HG03378 (cell line): ENCODE results near the gene ENGASE.

ENCODE experiments used
- ATAC-seq: cut with Tn5 transposase; IDR thresholded peaks from one replicate; pipeline ENCODE4 v1.9.1; 2021; ENCODE audit warnings: mild to moderate bottlenecking, moderate library complexity; ENCODE audit not compliant: unreplicated experiment

The ENGASE gene

DNA sequence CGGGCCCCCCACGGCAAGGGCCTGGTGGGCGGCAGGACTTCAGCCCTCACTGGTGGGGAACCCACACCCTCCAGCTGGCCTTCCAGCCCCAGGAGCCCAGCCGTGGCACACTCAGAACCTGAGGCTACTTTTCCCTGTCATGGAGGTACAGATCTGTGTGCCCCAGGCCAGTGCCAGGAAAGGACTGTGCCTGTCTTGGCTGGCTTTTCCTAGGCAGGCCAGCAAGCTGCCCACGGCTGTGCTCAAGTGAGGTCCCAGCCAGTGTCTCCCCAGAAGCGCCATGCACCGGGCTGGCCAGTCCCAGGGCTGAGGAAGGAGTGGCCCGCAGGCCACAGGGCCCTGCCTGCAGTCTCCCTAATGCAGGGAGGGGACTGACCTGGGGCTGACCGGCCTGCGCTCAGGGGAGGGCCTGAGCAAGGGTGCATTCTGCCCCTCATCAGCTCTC, 16.6 kb downstream of the ENGASE start:
- no peak for ATAC-seq

DNA sequence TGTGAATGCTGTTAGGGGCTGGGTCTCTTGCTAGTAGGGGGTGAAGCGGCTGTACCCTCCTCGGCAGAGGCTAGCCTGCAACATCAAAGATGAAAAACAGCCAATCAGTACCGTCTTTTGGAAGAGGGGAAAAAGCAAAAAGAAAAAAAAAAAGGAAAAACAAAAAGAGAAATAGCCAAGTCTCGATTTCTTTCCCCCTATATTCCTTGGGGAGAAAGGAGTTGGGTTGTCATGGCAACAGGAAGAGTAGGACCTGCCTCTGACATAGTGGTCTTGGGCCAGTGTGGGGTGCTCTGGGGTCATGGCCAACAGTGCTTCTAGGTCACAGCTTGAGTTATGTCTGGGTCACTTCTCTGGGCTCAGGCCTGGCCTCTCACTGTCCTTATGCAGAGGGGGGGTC, 17.9 kb downstream of the ENGASE start:
- ATAC-seq = no peak

DNA sequence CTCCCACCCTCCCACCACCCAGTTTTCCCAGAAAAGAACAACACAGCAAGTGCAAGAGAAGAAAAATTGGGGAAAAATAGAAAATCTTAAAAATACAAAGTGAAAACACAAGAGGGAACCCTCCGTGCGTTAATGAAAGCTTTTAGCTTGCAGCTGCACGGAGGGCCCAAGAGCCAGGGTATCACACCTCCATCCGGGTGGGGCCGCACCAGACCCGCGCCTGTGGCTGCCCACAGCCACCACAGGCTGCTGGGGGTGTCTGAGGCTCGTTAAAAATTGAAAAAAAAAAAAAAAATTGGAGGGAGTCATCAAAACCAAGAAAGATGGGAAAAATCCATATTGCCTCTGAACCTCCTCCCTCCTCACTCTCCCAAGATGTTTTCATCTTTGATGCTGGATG, 18.6 kb downstream of the ENGASE start:
- ATAC-seq = no peak

DNA sequence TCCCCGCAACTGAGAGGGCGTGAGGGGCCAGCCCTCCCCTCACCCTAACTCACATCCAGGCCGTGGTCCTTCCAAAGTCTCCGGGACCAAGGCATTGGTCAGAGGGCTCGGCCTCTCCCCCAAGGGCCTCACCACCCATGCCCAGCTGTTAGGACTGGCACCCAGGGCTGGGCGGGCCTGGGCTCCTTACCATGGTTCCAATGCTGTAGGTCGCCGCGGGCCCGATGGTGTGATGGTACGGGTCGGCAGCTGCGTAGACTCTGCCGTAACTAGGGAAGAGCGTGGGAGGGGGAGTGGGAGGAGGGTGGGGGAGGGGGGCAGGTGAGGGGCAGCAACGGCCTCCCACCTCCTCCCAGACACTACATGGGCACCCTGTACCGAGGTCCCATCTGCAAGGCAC, 19.6 kb downstream of the ENGASE start:
- ATAC-seq = no peak

DNA sequence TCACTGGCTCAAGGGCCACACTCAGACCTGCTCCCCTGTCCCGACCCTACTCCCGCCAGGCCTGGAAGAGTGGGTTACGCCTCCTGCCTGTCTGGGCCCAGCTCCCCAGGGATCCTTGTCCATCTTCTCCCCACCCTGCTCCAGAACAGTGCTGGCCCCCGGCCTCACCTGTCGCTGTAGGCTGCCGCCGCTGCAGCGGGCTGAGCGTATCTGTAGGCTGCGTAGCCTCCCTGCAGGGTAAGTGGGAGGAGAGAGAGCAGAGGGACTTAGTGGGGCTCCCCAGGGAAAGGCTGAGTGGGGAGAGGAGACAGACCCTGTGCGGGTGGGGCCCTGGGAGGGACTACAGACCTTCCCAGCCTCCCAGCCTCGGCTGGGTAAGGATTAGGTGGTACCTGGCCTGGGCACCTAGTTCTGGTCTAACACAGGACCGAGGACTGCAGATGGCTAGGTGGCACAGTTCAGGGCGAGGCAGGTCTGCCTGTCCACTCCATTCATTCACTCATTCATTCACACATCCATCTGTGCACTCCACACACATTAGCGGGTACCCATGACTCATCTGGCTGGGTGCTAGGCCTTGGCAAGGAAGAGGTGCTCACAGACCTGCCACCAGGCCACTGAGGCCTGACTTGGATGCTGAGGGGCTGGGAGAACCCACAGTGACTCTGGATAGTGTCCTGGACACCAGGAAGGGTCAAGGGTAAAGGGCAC, 20.9 kb downstream of the ENGASE start:
- no peak for ATAC-seq

DNA sequence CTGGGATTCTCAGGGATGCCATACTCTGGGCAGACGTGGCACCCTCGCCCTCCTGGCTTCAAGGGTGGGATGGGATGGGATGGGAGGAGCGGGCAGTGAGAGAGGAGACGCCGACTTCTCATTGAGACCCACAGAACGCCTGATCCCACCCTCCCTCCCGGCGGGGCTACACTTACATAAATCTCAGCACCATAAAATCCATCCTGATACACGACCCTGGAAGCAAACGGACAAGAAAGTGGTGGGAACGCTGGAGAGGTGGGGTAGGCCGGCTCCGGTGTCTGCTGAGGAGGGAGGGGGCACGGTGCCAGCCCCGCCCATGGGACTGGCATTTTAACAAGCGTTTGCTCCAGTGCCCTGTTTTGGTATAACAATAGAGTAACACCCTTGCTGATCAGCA, 21.9 kb downstream of the ENGASE start:
- no peak for ATAC-seq

DNA sequence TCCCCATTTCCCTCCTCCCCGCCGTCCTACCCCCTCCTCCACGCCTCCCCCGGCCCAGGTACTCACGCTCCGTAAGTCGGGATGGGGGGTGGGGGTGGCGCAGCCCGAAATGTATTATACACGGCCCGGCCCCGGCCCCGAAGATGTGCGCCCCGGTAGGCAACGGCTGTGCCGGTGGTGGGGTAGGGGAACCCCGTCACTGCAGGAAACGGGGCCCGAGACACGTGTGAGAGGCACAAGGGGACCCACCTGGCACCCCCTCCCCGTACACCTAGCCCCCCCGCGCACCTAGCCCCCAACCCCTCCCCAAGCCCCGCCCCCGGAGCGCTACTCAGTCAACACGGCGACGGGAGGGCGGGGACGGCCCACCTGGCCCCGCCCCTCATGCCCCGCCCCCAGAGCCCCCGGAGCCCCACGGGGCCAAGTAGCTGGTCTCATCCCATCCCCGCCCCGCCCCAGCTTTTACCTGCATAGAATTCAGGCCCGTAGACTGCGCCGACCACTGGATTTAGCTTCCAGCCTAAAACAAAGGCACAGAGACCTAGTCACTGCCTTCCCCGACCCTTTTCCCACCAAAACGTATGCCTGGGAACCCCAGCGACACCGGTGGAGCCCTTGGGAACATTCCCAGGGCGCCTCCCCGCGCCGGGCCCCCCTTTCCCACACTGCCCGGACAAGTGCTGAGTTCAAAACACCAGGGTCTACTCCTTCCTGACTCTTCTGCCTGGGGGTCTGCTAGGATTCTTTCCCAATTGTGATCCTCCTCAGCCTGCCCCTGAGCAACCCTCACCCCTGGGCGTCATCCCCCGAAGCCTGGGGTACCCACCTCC, 22.8 kb downstream of the ENGASE start:
- ATAC-seq = no peak

DNA sequence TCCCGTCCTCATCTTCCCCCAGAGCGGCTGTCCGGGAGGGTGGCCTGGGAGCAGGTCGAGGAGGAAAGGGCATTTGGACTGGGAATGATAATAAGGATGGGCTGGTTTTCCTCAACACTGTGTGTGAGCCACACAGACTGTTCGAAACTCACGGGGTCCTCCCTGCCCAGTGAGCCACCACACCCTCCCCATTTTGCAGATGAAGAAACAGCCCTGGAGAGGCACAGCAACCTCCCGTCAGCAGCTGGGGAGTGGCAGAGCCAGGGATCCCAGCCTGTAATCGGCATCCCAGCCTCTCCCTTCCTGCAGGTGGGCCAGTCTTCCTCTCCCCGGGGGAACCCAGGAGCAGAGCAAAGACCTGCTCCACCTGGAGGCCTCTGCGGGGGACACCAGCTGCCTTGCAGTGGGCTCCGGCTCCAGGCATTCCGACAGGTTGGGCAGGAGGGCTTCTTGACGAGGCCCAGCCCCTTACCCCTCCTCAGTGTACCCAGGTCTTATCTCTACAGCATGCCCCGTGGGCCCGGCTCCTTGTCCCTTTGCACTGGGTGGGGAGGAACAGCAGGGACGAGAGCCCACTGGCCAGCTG, 23.8 kb downstream of the ENGASE start:
- no peak for ATAC-seq

DNA sequence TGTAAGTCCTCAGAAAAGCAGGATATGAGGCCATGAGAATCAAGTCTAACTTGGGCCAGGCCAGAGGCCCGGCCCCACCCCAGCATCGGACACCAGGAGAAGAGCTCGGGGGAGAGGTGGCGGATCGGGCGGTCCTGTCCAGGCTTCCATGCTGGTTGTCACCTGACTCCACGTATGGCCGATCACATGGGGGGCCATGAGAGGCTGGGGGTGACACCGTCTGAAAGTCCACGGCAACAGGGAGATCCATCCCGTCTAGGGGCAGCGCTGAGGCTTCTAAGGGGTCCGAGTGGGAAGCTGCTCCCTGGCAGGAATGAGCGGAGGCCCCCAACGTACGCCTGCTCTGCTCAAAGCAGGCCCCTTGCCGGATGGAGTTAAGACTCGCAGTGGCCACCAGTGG, 25.8 kb downstream of the ENGASE start:
- ATAC-seq = no peak

DNA sequence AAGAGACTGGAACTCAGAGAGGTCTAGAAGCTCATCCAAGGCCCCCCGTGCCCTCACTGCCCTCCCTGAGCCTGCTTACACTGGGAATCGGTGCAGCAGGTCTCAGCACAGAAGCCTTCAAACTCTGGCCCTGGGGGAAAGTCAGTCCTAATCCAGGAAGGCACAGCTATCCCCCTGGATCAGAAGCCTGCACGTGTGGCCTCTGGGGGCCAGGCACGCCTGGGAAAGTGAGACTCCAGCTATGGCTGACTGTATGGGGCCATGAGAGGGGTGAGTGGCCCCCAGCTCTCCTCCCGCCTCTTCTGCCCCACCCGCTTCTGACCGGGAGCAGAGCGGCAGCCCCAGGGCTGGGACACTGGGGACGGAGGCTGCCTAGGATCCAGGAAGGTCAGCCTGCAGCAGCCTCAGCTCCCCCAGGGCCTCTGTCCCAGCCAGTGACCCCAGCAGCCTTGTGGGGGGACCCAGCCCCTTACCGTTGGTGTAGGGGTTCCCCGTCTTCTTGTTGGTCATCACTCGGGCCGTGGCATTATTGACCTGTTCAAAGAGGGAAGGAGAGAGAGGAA, 26.6 kb downstream of the ENGASE start:
- ATAC-seq = no peak

DNA sequence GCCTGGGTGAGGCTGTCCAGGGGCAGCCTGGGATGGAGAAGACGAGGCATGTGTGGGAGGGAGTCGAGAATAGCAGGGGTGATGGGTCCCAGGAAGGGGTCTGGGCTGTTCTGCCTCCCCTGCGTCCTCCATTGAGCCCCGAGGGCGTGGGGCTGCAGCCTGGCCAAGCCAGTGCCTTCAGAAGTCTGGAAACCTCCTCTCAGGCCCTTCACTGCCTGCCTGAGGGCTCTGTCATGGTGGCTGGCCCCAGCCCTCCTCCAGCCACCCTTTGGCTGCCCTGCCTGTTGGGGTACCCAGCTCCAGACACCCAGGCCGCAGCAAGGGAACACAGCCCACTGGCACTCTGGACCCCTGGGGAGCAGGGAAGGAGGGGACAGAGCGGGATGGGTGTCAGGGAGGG, 27.6 kb downstream of the ENGASE start:
- no peak for ATAC-seq

DNA sequence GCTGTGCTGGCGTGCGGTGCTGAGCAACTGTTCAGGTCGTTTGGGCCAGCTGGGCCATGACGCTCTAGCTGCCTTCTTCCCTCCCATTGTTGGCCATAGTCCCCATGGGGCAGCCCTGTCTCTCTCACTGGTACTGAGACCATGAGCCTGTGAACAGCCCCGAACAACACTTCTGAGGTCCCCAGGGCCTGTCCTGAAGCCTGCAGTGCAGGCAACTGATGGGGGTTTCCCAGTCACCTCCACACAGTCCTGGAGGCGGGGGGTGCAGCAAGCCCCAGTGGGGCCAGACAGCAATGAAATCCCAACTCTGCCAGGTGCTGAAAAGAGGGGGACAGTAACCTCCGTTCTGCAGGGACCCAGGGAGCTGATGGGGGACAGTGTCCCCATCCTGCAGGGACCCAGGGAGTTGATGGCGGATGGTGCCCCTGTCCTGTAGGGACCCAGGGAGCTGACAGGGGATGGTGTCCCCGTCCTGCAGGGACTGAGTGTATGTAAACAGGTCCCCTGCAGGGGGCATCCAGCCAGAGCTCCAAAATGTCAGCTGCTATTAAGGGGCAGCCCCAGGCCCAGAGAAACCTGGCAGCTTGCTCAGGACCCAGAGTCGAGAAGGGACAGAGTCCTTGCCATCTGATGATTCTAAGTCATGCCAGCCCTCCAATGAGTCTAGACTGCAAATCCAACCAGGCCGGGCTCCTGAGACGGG, 30.4 kb downstream of the ENGASE start:
- ATAC-seq = no peak

DNA sequence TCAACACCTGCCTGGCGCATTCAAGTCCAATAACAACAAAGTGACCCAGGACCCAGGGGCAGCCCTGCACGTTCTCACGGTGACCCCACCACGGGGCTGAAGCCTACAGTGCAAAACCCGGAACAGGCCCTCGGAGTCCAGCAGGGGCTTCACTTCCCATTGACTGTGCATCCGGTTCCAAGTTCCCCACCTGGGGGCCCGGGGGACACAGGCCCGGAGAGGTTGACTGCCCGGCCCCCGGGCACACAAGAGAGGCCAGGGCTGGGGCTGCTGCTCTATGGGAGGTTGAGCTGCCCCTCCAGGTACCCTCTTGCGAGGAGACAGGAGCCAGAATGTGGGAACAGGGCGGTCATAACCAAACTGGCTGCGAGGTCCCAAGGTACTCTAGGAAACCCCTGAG, 31.3 kb downstream of the ENGASE start:
- ATAC-seq = no peak

DNA sequence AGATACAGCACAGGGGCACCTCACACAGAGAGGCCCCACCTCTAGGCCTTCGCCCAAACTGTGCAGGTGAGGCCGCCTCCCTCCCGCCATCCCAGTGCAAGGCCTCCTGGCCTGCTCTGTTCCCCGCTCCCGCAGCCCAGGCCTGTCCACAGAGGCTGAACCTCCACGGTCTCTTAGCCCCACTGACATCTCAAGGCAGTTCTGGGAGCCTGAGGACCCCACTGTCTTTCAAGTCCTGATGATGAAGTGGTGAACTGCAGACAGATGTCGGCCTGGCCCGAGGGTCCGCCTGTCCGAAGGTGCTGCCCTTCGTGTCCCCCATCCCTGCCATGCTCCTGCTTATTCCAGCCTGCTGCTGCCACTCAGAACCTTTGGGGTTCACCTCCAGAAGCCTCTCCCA, 32.3 kb downstream of the ENGASE start:
- ATAC-seq = no peak

DNA sequence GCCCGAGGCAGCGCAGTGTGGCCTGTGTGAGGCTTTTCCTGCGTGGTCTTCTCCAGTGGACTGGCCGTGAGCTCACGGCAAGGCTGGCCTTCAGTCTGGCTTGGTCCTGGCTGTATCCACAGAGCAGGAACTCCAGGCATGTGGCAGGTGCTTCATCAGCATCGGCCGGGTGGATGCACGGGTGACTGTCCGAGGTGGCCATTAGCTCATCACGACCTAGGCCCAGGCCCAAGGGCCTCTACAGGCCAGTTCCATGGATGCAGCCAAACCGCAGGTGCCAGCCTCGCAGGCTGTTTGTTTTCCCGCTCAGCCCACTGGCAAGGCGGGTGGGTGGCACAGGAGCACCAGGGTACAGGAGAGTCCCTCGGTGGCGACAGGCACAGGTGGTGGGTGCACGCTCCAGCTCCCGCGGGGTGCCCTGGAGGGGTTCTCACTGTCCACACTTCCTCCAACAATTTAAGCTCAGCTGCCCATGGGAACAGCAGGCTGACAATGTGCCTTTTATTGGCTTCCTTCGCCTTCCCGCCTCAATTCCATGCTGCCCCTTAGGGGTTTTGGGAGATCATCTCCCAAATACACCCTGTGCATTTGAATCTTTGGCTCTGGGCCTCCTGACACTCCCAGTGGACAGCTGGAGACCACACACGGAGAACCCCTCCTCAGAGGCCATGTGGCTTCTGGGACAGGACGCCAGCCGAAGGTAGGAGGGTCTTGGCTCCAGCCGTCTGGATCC, 33.0 kb downstream of the ENGASE start:
- no peak for ATAC-seq

DNA sequence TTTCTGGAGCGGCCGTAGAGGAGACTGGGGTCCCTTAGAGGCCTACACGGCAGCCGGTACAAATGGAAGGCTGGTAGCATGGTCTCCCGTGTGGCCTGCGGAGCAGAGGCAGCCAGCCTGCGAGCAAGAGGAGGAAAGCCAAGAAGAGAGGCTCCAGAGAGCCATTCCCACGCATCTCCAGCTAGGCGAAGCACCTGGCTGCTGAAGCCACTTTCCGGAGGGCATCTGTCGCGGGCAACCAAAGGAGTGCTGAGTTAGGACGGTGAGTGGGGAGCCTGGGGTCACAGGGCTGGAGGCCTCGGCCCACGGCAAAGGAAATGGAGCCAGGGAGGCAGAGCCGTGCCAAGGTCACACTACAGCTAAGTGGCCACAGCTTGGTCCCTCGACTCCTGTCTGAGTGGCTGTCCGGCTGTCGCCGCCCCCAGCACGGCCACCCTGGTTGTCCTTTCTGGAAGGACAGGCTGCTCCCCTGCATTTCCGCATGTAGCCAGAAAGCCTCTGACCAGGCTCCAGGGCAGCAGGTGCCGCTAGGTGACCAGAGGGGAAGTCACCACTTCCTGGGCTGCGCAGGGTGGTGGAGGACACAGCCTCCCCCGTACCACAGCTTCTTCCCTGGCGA, 33.7 kb downstream of the ENGASE start:
- no peak for ATAC-seq

DNA sequence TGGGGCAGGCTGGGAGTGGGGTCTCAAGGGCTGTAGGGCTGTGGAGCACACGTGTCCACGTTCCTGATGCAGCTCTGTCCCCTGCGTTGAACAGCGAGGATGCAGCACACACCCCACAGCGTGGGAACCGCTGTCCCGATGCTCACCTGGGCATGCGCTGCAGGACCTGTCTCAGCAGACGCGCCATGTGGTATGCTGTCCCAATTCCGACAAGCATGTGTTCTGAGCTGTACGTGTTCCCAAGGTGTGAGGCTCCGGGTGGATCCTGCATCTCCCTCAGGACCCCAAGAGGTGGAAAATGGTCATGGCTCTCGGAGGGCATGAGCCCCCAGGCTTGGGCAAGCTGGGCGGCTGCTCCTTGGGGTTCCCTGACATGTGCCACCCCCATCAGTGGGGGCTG, 34.2 kb downstream of the ENGASE start:
- ATAC-seq = no peak

DNA sequence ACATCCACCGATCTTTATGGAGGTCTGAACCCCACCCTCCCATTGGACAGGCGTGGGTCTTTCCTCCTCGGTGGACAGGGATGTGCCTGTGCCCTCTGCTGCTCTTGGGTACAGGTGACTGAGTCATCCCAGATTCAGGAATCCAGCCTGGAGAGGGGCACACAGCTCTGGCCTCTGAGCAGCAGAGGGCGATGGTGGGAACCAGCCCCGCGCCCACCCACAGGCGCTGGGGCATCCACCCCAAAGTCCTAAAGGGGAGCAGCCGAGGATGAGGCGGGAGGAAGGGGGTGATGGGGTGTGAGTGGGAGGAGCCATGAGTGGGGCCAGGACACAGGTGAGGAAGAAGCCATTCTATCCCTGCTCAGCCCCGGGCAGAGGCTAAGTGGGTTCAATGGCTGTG, 35.0 kb downstream of the ENGASE start:
- ATAC-seq = no peak

DNA sequence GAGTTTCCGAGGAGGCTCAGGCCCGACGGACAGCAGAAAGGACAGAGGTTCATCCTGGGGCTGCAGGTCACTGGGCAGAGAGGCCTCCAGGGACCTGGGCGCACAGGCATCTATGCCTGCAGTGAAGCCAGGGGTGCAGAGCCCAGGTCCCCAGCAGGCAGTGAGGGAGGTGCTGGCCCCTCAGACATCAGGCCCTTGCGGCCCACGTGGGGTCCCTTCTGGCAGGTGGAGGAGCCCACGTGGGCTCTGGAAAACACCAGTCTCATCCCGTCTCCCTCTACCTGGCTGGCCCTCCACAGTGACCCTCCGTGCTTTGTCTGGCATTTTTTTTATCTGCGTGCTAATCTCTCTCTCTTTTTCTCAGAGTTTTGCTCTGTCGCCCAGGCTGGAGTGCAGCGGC, 36.5 kb downstream of the ENGASE start:
- no peak for ATAC-seq

DNA sequence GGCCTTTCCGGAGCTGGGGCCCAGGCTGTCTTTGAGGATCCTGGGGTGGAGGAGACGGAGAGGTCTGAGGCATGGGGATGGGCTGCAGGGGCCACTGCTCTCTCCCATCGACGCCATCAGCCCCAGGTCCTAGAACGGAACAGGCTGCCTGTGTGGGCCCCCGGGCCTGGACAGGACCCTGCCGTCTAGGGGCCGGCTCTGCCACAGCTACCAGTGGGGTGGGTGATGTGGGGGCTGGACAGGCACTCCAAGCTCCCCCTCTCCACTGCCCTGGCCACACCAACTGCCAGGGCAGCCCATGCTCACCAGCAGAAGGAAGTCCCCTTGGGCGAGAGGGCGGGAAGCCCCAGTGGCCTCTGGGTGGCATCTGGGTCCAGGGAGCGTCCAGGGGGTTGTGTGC, 37.8 kb downstream of the ENGASE start:
- no peak for ATAC-seq
